Measurements from ENCODE around the gene BTBD9.

Gene BTBD9

DNA sequence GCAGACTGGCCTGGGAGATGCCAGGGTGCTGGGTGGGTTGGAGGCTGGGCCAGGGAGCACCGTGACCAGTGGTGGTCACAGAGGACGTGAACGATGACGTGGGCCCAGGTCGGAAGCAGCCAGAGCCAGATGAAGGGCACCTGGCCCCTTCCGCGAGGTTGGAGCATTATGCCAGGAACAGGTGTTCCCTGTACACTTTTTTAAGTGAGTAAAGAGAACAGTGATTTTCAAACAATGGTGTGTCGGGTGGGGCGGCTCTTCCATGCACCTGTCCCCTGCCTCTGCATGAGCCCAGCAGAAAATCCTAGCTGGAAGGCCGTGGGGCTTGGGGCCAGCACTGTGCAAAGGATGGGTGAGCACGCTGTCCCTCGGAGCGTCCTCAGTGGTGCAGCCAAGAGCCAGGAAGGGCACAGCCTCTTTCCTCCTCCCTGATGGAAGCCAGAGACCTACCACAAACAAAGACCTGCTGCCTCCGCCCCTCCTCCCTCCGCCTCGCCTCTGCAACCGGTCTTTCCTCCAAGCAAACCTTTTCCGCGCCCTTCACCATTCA is 469.7 kb downstream of the BTBD9 start:
- no peak for DNase-seq

DNA sequence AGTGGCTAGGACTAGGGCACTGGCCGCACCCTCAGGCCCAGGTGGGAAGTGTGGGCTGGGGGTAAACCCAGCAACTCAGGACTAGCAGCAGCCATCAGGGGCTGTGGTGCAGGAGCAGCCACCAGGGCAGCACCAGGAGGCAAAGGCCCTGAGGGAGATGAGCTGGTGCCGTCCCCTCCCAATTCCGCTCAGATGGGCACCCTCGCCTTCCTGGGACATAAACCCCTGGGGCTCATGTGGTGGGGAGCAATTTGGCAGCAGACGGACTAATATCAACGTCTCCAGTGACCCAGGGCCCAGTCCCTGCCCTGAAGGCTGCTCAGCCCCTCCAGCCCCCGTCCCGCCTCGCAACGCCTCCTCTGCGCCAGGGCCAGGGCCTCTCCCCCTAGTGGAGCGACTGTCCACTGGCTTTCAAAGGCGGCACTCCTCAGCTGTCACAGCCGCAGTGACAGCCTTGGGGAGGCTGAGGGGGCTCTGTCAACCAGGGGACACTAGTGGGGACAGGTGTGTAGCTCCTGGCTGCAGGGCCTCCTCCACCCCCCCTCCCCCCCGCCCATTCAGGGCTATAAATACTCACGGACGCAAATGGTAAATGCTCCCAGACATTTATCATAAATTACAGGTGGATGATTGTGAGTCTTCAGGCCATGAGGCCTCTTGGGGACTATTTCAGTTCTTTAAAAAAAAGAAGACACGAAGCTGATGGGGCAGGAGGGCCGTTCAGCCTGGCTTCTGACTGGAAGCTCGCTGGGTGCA is 470.3 kb downstream of the BTBD9 start:
- DNase-seq = no peak

GRCh38 chr6:38168699-38169098 is 471.0 kb downstream of the BTBD9 start:
- DNase-seq = no peak

GRCh38 chr6:38168126-38168525 is 471.6 kb downstream of the BTBD9 start:
- no peak for DNase-seq

DNA sequence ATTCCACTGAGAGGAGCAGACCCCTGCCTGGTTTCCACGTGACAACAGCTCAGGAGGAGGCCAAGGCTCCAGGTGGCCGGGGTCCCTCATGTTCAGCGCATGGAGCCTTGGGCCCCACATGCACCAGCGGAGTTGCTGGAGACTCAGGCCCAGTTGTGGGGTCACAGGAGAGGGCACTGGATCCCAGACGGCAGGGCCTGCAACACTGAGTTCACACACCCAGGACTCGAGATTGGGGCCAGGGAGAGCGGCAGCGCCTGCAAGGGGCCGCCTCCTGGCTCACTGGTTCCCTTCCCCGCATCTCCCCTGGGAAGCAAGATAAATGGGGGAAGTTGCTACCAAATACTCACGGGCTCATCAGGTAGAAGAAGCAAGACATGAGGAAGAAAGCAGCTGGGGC is 472.1 kb downstream of the BTBD9 start:
- no peak for DNase-seq

- DNase-seq = no peak
Observed at GRCh38 chr6:38166411-38167240, 473.1 kb downstream of the BTBD9 start.

GRCh38 chr6:38164671-38165108 is 475.0 kb downstream of the BTBD9 start:
- DNase-seq = no peak

DNA sequence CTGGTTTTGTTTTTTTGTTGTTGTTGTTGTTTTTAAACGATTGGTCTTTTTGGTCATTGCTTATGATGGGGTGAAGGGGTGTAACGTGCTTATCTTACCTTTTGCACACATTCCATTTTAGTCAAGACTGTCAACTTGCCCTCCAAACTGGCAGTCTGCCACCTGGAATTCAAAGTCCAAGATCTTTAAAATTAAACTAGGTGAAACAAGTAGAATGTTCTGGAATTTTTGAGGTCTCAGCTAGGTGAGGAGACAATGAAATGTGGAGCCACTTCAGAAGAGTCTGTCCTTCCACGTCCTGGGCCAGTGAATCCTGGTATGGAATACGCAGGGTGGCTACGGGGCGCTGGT is 475.6 kb downstream of the BTBD9 start:
- no peak for DNase-seq

- DNase-seq = no peak
Observed at GRCh38 chr6:38163186-38164130, 476.3 kb downstream of the BTBD9 start.

DNA sequence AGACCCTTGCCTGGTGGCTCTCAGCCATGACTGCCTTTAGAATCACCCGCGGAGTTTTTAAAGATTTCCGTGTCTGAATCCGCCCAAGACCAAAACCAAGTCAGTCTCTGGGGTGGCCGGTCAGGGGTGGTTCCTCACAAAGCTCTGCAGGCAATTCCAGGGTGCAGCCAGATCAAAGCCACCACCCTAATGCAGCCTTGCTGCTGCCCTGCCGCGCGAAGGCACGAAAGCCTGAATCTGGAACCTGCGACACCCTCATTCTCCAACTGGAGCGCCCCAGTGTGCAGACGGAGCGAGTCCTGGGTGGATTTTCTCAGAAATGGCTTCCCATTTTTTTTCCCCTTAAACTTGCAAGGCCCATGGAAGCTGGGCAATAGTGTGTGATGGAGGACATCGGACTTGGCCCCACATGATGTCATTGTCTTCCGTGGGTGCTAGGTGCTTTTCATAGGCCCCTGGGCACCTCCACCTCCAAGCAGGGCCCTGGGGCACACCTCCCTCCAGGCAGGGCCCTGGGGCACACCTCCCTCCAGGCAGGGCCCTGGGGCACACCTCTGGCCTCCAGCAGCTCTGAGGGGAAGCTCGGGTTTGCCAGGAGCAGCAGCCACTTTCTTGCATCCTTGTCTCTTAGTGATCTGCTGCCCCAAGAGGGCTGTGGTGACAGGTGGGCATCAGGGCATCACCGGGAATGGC is 477.1 kb downstream of the BTBD9 start:
- DNase-seq = no peak

GRCh38 chr6:38161754-38162492 is 477.8 kb downstream of the BTBD9 start:
- DNase-seq = no peak

DNA sequence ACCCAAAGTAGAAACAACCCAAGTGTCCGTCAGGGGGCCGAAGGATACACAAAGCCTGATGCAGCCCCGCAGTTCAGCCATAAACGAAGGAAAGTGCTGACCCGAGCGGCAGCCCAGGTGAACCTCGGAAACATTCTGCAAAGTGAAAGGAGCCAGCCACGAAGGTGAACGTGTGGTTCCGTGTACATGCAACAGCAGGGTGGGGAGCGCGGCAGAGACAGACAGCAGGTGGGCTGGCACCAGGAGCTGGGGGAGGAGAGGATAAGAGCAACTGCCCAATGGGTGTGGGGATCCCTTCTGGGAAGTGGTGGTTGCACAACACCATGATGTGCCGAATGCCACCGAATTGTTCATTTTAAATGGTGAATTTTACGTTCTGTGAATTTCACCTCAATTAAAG is 478.4 kb downstream of the BTBD9 start:
- no peak for DNase-seq

DNA sequence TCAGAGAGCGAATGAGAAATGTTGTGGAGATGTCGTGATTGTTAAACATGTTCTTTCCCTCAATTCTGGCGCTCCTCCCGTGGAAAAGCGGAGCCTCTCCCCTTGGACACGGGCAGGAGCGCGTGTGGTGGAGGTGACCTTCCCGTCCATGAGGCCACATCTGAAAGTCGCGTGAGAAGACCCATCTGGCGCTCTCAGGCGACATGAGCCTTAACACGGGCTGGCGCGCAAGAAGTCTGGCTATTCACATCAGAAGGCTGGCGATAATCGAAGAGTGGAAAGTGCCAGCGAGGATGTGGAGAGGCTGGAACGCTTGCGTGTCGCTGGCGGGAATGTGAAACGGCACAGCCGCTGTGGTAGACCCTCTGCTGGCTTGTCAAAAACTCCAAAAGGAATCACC is 478.9 kb downstream of the BTBD9 start:
- DNase-seq = no peak

DNA sequence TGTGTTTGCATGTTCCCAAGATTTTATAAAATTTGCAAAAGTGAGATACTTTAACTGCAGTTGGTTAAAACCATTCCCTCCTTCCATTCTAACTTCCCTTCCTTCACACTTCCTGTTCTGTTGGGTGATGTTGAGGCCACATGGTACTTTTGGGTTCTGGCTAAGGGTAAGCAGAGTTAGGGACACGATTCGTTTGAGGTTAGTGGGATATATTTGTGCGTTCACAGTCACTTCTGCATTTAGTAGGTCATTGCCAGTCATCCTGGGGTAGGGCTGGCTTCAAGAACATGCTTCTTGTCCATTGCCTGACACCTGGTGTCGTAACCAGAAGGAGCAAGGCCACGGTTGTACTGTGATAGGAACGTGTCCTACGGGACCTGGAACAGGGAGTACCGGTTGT is 480.1 kb downstream of the BTBD9 start:
- no peak for DNase-seq

- DNase-seq = no peak
Observed at GRCh38 chr6:38158762-38159350, 480.9 kb downstream of the BTBD9 start.

GRCh38 chr6:38157905-38158304 is 481.8 kb downstream of the BTBD9 start:
- DNase-seq = no peak

GRCh38 chr6:38156818-38157565 is 482.7 kb downstream of the BTBD9 start:
- no peak for DNase-seq

- DNase-seq = no peak
Observed at GRCh38 chr6:38155621-38156204, 484.0 kb downstream of the BTBD9 start.

DNA sequence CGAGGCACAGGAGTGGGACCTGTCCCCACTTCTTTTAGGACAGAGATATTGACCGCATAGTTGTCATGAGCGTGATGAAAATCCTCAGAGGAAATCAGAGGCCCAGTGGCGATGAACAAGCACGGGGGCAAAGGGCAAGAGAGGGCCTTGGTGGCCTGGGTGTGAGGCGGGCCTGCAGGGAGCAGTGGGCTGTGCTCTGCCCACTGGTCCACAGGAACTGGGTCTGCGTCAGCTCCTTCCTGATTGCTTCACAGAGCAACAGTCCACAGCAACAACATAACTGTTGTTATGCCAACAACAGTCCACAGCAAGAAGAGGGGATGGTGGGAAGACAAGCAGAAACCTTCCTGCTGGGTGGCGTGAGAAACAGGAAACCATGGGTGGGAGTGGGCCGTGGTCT is 484.6 kb downstream of the BTBD9 start:
- no peak for DNase-seq

DNA sequence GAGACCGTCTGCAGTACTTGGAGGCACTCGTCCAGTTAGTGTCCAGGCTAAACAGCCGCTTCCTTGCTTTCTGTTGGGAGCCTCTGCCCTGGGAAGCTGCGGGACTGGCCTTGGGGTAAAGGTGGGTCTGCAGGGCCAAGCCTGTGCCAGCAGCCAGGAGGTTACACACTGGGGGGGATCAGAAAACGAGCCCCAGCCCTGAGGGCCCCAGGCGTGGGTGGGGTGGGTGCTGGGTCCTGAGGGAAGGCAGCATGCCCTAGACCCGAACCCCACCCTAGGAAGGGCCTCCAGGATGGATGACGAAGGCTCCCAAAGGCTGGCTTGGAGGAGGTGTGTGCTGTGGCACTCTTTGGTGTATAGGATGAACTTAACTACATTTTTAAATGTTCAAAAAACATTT is 485.0 kb downstream of the BTBD9 start:
- DNase-seq = no peak

All from activated gamma-delta T cell (primary cell).